HL-60 (cell line): ENCODE data around the gene OXNAD1.

ENCODE experiments used
- DNase-seq, 2 experiments: peaks; one replicate each; pipeline ENCODE4 v3.0.0-alpha.2; 2010 to 2020; ENCODE audit warnings: low read depth in 1 of 2, low spot score in 1 of 2
- H3K27ac ChIP-seq: fragments of 250-450 bp; sonication (Bioruptor Pico); replicated peaks from 2 replicates; pipeline ENCODE4 v1.5.1; 2020; ENCODE audit warnings: mild to moderate bottlenecking, moderate library complexity
- H3K27me3 ChIP-seq: fragments of 250-450 bp; sonication (Bioruptor Pico); 2 replicates; pipeline ENCODE4 v1.5.1; 2021; ENCODE audit warnings: mild to moderate bottlenecking, moderate library complexity; ENCODE audit not compliant: insufficient read depth, poor library complexity, severe bottlenecking
- H3K4me3 ChIP-seq: replicated peaks from 2 replicates; pipeline ENCODE4 v1.5.1; 2011; ENCODE audit warnings: mild to moderate bottlenecking, control low read depth, low read length; ENCODE audit not compliant: insufficient read depth
- GABPA ChIP-seq: IDR thresholded peaks from 2 replicates; pipeline ENCODE4 v1.6.1; 2012; ENCODE audit warnings: low read depth
- POLR2AphosphoS5 ChIP-seq: IDR thresholded peaks from 2 replicates; pipeline ENCODE4 v1.6.1; 2012; ENCODE audit warnings: low read depth
- REST ChIP-seq: IDR thresholded peaks from 2 replicates; pipeline ENCODE4 v1.6.1; 2012; ENCODE audit warnings: low read depth; ENCODE audit not compliant: insufficient replicate concordance
- SPI1 ChIP-seq: IDR thresholded peaks from 2 replicates; pipeline ENCODE4 v1.6.1; 2012; ENCODE audit warnings: low read depth, mild to moderate bottlenecking, borderline replicate concordance
- TF ChIP-seq, protein P1 (sequence below): IDR thresholded peaks from one replicate; pipeline ENCODE4 v1.5.1; 2011; ENCODE audit warnings: low read length, control low read depth, inconsistent platforms; ENCODE audit not compliant: insufficient read depth

Gene OXNAD1

DNA sequence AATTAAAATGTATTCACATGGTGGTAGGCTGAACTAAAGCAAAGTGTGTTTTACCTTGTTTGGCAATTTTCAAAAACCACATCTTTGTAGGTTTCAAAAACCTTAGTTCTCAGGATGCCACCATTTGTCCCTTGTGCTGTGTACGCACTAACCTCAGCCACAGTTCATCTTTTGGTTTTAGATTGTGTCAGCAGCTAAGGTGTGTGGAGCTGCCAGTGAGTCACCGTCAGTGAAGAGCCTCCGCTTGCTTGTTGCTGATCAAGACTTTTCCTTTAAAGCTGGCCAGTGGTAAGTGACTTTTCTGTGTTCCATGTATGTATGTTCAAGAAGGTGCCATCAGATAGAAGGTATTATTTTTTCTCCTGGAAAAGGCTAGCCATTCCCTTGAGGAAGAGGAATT lies 21.1 kb downstream of the OXNAD1 start:
- Histone ChIP-seq H3K27me3 (no peaks in the 10 kb centered on the region), H3K27ac (0 out of 2 replicates have a peak overlapping the region, but pooled peaks have one; percentile 33), H3K4me3 (no peak overlapping the region)
- TF ChIP-seq REST (no peak), SPI1 (no peak), GABPA (no peak), POLR2AphosphoS5 (no peak)
- TF ChIP-seq, protein P1, sequence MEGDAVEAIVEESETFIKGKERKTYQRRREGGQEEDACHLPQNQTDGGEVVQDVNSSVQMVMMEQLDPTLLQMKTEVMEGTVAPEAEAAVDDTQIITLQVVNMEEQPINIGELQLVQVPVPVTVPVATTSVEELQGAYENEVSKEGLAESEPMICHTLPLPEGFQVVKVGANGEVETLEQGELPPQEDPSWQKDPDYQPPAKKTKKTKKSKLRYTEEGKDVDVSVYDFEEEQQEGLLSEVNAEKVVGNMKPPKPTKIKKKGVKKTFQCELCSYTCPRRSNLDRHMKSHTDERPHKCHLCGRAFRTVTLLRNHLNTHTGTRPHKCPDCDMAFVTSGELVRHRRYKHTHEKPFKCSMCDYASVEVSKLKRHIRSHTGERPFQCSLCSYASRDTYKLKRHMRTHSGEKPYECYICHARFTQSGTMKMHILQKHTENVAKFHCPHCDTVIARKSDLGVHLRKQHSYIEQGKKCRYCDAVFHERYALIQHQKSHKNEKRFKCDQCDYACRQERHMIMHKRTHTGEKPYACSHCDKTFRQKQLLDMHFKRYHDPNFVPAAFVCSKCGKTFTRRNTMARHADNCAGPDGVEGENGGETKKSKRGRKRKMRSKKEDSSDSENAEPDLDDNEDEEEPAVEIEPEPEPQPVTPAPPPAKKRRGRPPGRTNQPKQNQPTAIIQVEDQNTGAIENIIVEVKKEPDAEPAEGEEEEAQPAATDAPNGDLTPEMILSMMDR: no peak
- no peak for DNase-seq

GRCh38 chr3:16286751-16287543 lies 21.9 kb downstream of the OXNAD1 start:
- peak overlapping the region; percentile 33; the same call in 1 of the 2 replicates for H3K27ac ChIP-seq

GRCh38 chr3:16288664-16289063 lies 23.7 kb downstream of the OXNAD1 start:
- 0 out of 2 replicates have a peak overlapping the region, but pooled peaks have one; percentile 10 for H3K27ac ChIP-seq
- no peaks in the 10 kb centered on the region for H3K27me3 ChIP-seq
- no peak for DNase-seq
- no peak overlapping the region for H3K4me3 ChIP-seq
- TF ChIP-seq, protein P1: no peak
- TF ChIP-seq POLR2AphosphoS5 (no peak), SPI1 (no peak), GABPA (no peak), REST (no peak)

More at GRCh38 chr3:16286751-16287543, 21.9 kb downstream of the OXNAD1 start:
- DNase-seq: no peak
- Histone ChIP-seq H3K4me3 (no peak overlapping the region), H3K27me3 (no peaks in the 10 kb centered on the region)
- TF ChIP-seq REST (no peak), GABPA (no peak), POLR2AphosphoS5 (no peak), SPI1 (no peak)
- TF ChIP-seq, protein P1: no peak
